Endothelial cell of umbilical vein (primary cell): Measurements from ENCODE around the gene RMRP. TPM values are rescaled to one million over a fixed set of nuclear protein-coding genes. Genes with fewer than 3 reads are reported as not detected.

ENCODE experiments used
- BruUV-seq: library from RNA; stranded (reverse); fragments of 400-500 nt; replicated peaks from 2 replicates; lab custom pipeline; 2021; lab: Mats Ljungman, UMichigan
- CTCF ChIA-PET: fragments of 300-600, 350-600 bp; sonication (Branson Sonifier 250); formaldehyde crosslinking; loops from one replicate; lab custom pipeline; 2021; ENCODE audit warnings: antibody characterized with exemption, inconsistent platforms; lab: Charles Lee
- POLR2A ChIA-PET: fragments of 300-600, 350-600 bp; sonication (Branson Sonifier 250); formaldehyde crosslinking; loops from one replicate; lab custom pipeline; 2021; ENCODE audit warnings: antibody characterized with exemption, inconsistent platforms; lab: Charles Lee
- DNase-seq: peaks from one replicate; pipeline ENCODE4 v3.0.0-alpha.2; 2011; ENCODE audit warnings: low read depth, low spot score
- FAIRE-seq: peaks from 2 replicates; lab custom pipeline; 2011; peaks lifted over from hg19 to GRCh38; lab: Jason Lieb, UNC
- H2AFZ ChIP-seq: 2 replicates; pipeline ENCODE4 v1.6.0; 2012; ENCODE audit warnings: low read depth, low read length, control low read depth, inconsistent platforms
- H3K27ac ChIP-seq: 2 replicates; pipeline ENCODE4 v1.5.1; 2011; ENCODE audit warnings: low read depth, mild to moderate bottlenecking, control low read depth, low read length, moderate library complexity; ENCODE audit not compliant: insufficient read depth
- H3K27me3 ChIP-seq, 2 experiments: 2 replicates each; pipeline versions ENCODE4 v1.6.0 to v1.6.1; 2011; ENCODE audit warnings: low read length in 2 of 2, mixed read lengths in 1 of 2; ENCODE audit not compliant: control insufficient read depth in 2 of 2, insufficient read depth in 2 of 2
- H3K36me3 ChIP-seq, 2 experiments: 2 replicates in 1 of 2; 3 replicates in 1 of 2; pipeline ENCODE4 v1.5.1; 2011; ENCODE audit warnings: low read length in 2 of 2, mild to moderate bottlenecking in 1 of 2, moderate library complexity in 1 of 2; ENCODE audit not compliant: control insufficient read depth in 2 of 2, insufficient read depth in 2 of 2; ENCODE audit errors: extremely low read depth in 1 of 2
- H3K4me1 ChIP-seq: 3 replicates; pipeline ENCODE4 v1.5.1; 2011; ENCODE audit warnings: mild to moderate bottlenecking, low read length; ENCODE audit not compliant: control insufficient read depth, insufficient read depth; ENCODE audit errors: extremely low read depth
- H3K4me2 ChIP-seq: 2 replicates; pipeline ENCODE4 v1.6.1; 2011; ENCODE audit warnings: low read length, control low read depth, mixed read lengths; ENCODE audit not compliant: insufficient read depth
- H3K4me3 ChIP-seq, 3 experiments: fragments of 200-600 bp in 1 of 3; sonication (generic), shearing (Covaris generic) in 1 of 3; replicated peaks in 1 of 3; 2 replicates each; pipeline ENCODE4 v1.5.1; 2011 to 2016; ENCODE audit warnings: control low read depth in 3 of 3, low read length in 3 of 3, mild to moderate bottlenecking in 2 of 3, inconsistent platforms in 1 of 3, low read depth in 1 of 3, moderate library complexity in 1 of 3; ENCODE audit not compliant: insufficient read depth in 1 of 3
- H3K79me2 ChIP-seq: 2 replicates; pipeline ENCODE4 v1.6.0; 2012; ENCODE audit warnings: low read length, inconsistent platforms; ENCODE audit not compliant: control insufficient read depth, insufficient read depth
- H3K9ac ChIP-seq: replicated peaks from 2 replicates; pipeline ENCODE3; 2011; ENCODE audit warnings: low read length, control low read depth; ENCODE audit not compliant: insufficient read depth; ENCODE audit errors: extremely low read depth
- H3K9me1 ChIP-seq: replicated peaks from 3 replicates; pipeline ENCODE4 v1.6.0; 2011; ENCODE audit warnings: mild to moderate bottlenecking, low read length; ENCODE audit not compliant: control insufficient read depth, insufficient read depth; ENCODE audit errors: extremely low read depth
- H3K9me3 ChIP-seq: replicated peaks from 2 replicates; pipeline ENCODE4 v1.5.1; 2012; ENCODE audit warnings: low read length, inconsistent platforms; ENCODE audit not compliant: control insufficient read depth, insufficient read depth
- H4K20me1 ChIP-seq: replicated peaks from 2 replicates; pipeline ENCODE3; 2011; ENCODE audit warnings: mild to moderate bottlenecking, low read length; ENCODE audit not compliant: control insufficient read depth, insufficient read depth; ENCODE audit errors: extremely low read depth
- CTCF ChIP-seq, 2 donors: IDR thresholded peaks; 1 replicate in 1 of 2; 2 replicates in 1 of 2; pipeline ENCODE4 v1.5.1; 2011; ENCODE audit warnings: low read length in 2 of 2, mild to moderate bottlenecking in 2 of 2, moderate library complexity in 2 of 2, control low read depth in 1 of 2, inconsistent platforms in 1 of 2, low read depth in 1 of 2; ENCODE audit not compliant: insufficient read depth in 1 of 2; ENCODE audit errors: extremely low read depth in 1 of 2
- EZH2 ChIP-seq: IDR thresholded peaks from 2 replicates; pipeline ENCODE4 v1.6.1; 2012; ENCODE audit warnings: borderline replicate concordance, low read depth, mild to moderate bottlenecking, moderate library complexity, low read length, inconsistent platforms; ENCODE audit not compliant: severe bottlenecking
- FOS ChIP-seq: IDR thresholded peaks from 2 replicates; pipeline ENCODE4 v1.6.1; 2011; ENCODE audit warnings: mild to moderate bottlenecking, low read length, moderate library complexity, borderline replicate concordance; ENCODE audit not compliant: insufficient read depth
- GATA2 ChIP-seq: IDR thresholded peaks from 2 replicates; pipeline ENCODE4 v1.7.0; 2011; ENCODE audit warnings: low read depth, mild to moderate bottlenecking, moderate library complexity, mixed read lengths, low read length; ENCODE audit not compliant: insufficient read length, insufficient read depth
- JUN ChIP-seq: IDR thresholded peaks from 2 replicates; pipeline ENCODE4 v1.6.1; 2011; ENCODE audit warnings: borderline replicate concordance, low read depth; ENCODE audit not compliant: insufficient read length, insufficient read depth
- MAX ChIP-seq: IDR thresholded peaks from 2 replicates; pipeline ENCODE4 v1.6.1; 2011; ENCODE audit not compliant: insufficient read depth, insufficient read length
- MYC ChIP-seq: IDR thresholded peaks from one replicate; pipeline ENCODE4 v1.6.1; 2011; ENCODE audit warnings: mild to moderate bottlenecking, low read depth, low read length
- POLR2A ChIP-seq: IDR thresholded peaks from 2 replicates; pipeline ENCODE4 v1.6.1; 2012; ENCODE audit warnings: low read depth, mild to moderate bottlenecking, control low read depth, low read length
- POLR2AphosphoS5 ChIP-seq: IDR thresholded peaks from 2 replicates; pipeline ENCODE4 v1.6.1; 2012; ENCODE audit warnings: low read depth, mild to moderate bottlenecking, control low read depth, low read length, moderate library complexity; ENCODE audit not compliant: insufficient read depth
- dilution Hi-C: fragments of 300-500 bp; cut with MboI; formaldehyde crosslinking; loops from one replicate; pipeline ENCODE4 v1.15.0; 2019; ENCODE audit warnings: low sequenced_read_pairs; ENCODE audit not compliant: extremely low pct_ligation_motif_present
- intact Hi-C: fragments of 100-400 bp; cut with micrococcal nuclease; formaldehyde crosslinking; loops from one replicate; pipeline ENCODE4 v1.10.0; 2022
- polyA plus RNA-seq, 4 experiments: library from polyadenylated mRNA; depleted of rRNA in 3 of 4; stranded (reverse) in 3 of 4; unstranded in 1 of 4; fragments of >200 nt; gene quantifications; 2 replicates each; pipeline versions ENCODE4 v1.2.1 to v1.2.3, GENCODE V29; 2011 to 2012; ENCODE audit warnings: missing spikeins in 1 of 4
- total RNA-seq: library from RNA; stranded (reverse); gene quantifications from 2 replicates; pipeline ENCODE4 v1.2.3, GENCODE V29; 2021

RMRP gene
- total and polyA plus RNA-seq, 2 donors (not counting 3 experiments of a cell fraction or from before 2014, with no cell fraction given) = 19,118 TPM; not detected in 1

GRCh38 chr9:35700031-35700430 is 42.2 kb upstream of the RMRP start:
- intact Hi-C loops = no loop called here
- POLR2A ChIA-PET = no interaction called here
- Histone ChIP-seq H3K4me3 (no peak overlapping the region), H3K4me2 (no peak overlapping the region), H2AFZ (no peak overlapping the region), H3K27me3 (no peaks in the 10 kb centered on the region), H3K27ac (no peak overlapping the region), H3K4me1 (no peaks in the 10 kb centered on the region), H3K9ac (no peak overlapping the region), H3K9me3 (no peaks in the 10 kb centered on the region), H3K9me1 (no peaks in the 10 kb centered on the region), H3K36me3 (peaks cover 58 to 82% of the 10 kb centered on the region in 2 experiments), H3K79me2 (no peaks in the 10 kb centered on the region), H4K20me1 (no peaks in the 10 kb centered on the region)
- no TSS peak for BruUV-seq
- DNase-seq = no peak
- dilution Hi-C loops = no loop called here
- TF ChIP-seq POLR2AphosphoS5 (no peak), EZH2 (no peak), CTCF (IDR thresholded peaks at IDR 0.05; ENCODE audit: extremely low read depth in 1 of 2, insufficient read depth in 1 of 2, low read depth in 1 of 2, low read length in 2 of 2) (no peak), JUN (no peak), MYC (no peak), POLR2A (no peak), FOS (no peak), MAX (no peak), GATA2 (no peak)
- CTCF ChIA-PET = interaction anchor here (5.4 kb wide), 1 partner anchor 18 kb away, joined by 53 read pairs; no protein-coding TSS in a partner anchor
- FAIRE-seq = no peak
